BLaER1 treated with 17β-estradiol and CSF1 and Interleukin-3, amounts not matched to agents 10 nM and 100 nM (cell line): Measurements from ENCODE around the gene NUMB.
"Not testable (repeated sequence)": the region's sequence is repeated elsewhere in the genome, so short reads cannot be mapped to it uniquely, and the experiment has no call there.

Source experiments
- H3K27ac ChIP-seq, 11 experiments: shearing (Covaris generic); formaldehyde crosslinking; 2 replicates each; pipeline ENCODE4 v1.8.1; 2022
- H3K27me3 ChIP-seq, 11 experiments: shearing (Covaris generic); formaldehyde crosslinking; 2 replicates each; pipeline ENCODE4 v1.8.1; 2022
- H3K36me3 ChIP-seq, 11 experiments: shearing (Covaris generic); formaldehyde crosslinking; 2 replicates each; pipeline ENCODE4 v1.8.1; 2022
- H3K4me1 ChIP-seq, 10 experiments: shearing (Covaris generic); formaldehyde crosslinking; 2 replicates each; pipeline ENCODE4 v1.8.1; 2022
- H3K4me2 ChIP-seq, 11 experiments: shearing (Covaris generic); formaldehyde crosslinking; 2 replicates each; pipeline ENCODE4 v1.8.1; 2022
- H3K4me3 ChIP-seq, 10 experiments: shearing (Covaris generic); formaldehyde crosslinking; 2 replicates each; pipeline ENCODE4 v1.8.1; 2022
- H3K9ac ChIP-seq, 11 experiments: shearing (Covaris generic); formaldehyde crosslinking; 2 replicates each; pipeline ENCODE4 v1.8.1; 2022
- H3K9me3 ChIP-seq, 11 experiments: shearing (Covaris generic); formaldehyde crosslinking; replicated peaks in 1 of 11; 2 replicates each; pipeline ENCODE4 v1.8.1; 2022
- H4K20me1 ChIP-seq, 11 experiments: shearing (Covaris generic); formaldehyde crosslinking; 2 replicates each; pipeline ENCODE4 v1.8.1; 2022
- Cebpa-rat ChIP-seq, 11 experiments: shearing (Covaris generic); IDR thresholded peaks; 2 replicates each; pipeline ENCODE4 v1.8.1; 2022

Gene NUMB

GRCh38 chr14:73397810-73398209 lies 60.5 kb downstream of the NUMB start:
- Histone ChIP-seq H3K4me2 (no peak overlapping the region), H3K36me3 (peaks cover 17 to 99% (median 59%) of the 10 kb centered on the region in 11 experiments; a peak in 20 of 22 replicates), H3K4me3 (no peak overlapping the region), H3K4me1 (peaks cover 15 to 26% (median 19%) of the 10 kb centered on the region in 10 experiments), H3K9me3 (peaks cover 0 to 20% (median 4%) of the 10 kb centered on the region in 11 experiments; a peak in 7 of 22 replicates), H3K27ac (no peak overlapping the region), H3K27me3 (no peaks in the 10 kb centered on the region), H4K20me1 (peaks cover 0 to 100% (median 55%) of the 10 kb centered on the region in 11 experiments; a peak in 18 of 22 replicates), H3K9ac (no peak overlapping the region)
- TF ChIP-seq Cebpa-rat (IDR thresholded peaks at IDR 0.05) = no peak

GRCh38 chr14:73394317-73394716 lies 64.0 kb downstream of the NUMB start:
- no peaks in the 10 kb centered on the region for H3K27me3 ChIP-seq
- H3K36me3 ChIP-seq = peaks cover 8 to 93% (median 36%) of the 10 kb centered on the region in 11 experiments; a peak in 19 of 22 replicates
- no peaks in the 10 kb centered on the region for H3K4me1 ChIP-seq
- no peak overlapping the region for H3K27ac ChIP-seq
- H3K4me2 ChIP-seq = no peak overlapping the region
- H3K4me3 ChIP-seq = no peak overlapping the region
- peaks cover 0 to 3% (median 0%) of the 10 kb centered on the region in 11 experiments; a peak in 3 of 22 replicates for H3K9me3 ChIP-seq
- TF ChIP-seq Cebpa-rat (IDR thresholded peaks at IDR 0.05) = no peak
- H4K20me1 ChIP-seq = peaks cover 0 to 100% (median 39%) of the 10 kb centered on the region in 11 experiments; a peak in 18 of 22 replicates
- no peak overlapping the region for H3K9ac ChIP-seq

- Histone ChIP-seq H4K20me1 (peaks cover 0 to 100% (median 36%) of the 10 kb centered on the region in 11 experiments; a peak in 17 of 22 replicates), H3K9me3 (peaks cover 0 to 9% (median 6%) of the 10 kb centered on the region in 11 experiments; a peak in 11 of 22 replicates), H3K36me3 (peaks cover 5 to 93% (median 32%) of the 10 kb centered on the region in 11 experiments; a peak in 17 of 22 replicates), H3K4me3 (no peak overlapping the region), H3K27ac (no peak overlapping the region), H3K9ac (no peak overlapping the region), H3K4me2 (no peak overlapping the region), H3K4me1 (peaks cover 0 to 5% (median 0%) of the 10 kb centered on the region in 10 experiments; a peak in 3 of 20 replicates), H3K27me3 (no peaks in the 10 kb centered on the region)
- TF ChIP-seq Cebpa-rat (IDR thresholded peaks at IDR 0.05) = no peak
Observed at GRCh38 chr14:73393375-73393774, 65.0 kb downstream of the NUMB start.

GRCh38 chr14:73392329-73393257 lies 65.8 kb downstream of the NUMB start:
- H3K4me2 ChIP-seq = no peak overlapping the region
- H3K36me3 ChIP-seq = peaks cover 5 to 86% (median 33%) of the 10 kb centered on the region in 11 experiments; a peak in 17 of 22 replicates
- H3K9me3 ChIP-seq = peaks cover 0 to 9% (median 6%) of the 10 kb centered on the region in 11 experiments; a peak in 11 of 22 replicates
- peaks cover 0 to 99% (median 31%) of the 10 kb centered on the region in 11 experiments; a peak in 17 of 22 replicates for H4K20me1 ChIP-seq
- H3K27ac ChIP-seq = no peak overlapping the region
- no peak overlapping the region for H3K4me3 ChIP-seq
- peaks cover 0 to 12% (median 4%) of the 10 kb centered on the region in 10 experiments; a peak in 15 of 20 replicates for H3K4me1 ChIP-seq
- H3K27me3 ChIP-seq = no peaks in the 10 kb centered on the region
- no peak overlapping the region for H3K9ac ChIP-seq
- TF ChIP-seq Cebpa-rat (IDR thresholded peaks at IDR 0.05) = no peak

- Histone ChIP-seq H3K36me3 (peaks cover 7 to 84% (median 32%) of the 10 kb centered on the region in 11 experiments; a peak in 21 of 22 replicates), H3K9me3 (peaks cover 0 to 45% (median 30%) of the 10 kb centered on the region in 11 experiments; a peak in 18 of 22 replicates), H3K4me1 (peaks cover 1 to 24% (median 15%) of the 10 kb centered on the region in 10 experiments; a peak in 18 of 20 replicates), H3K4me2 (peak overlapping the region in 8 of 11 experiments; percentile 3 to 58 (median 24); a peak in 11 of 22 replicates), H4K20me1 (peaks cover 0 to 97% (median 13%) of the 10 kb centered on the region in 11 experiments; a peak in 14 of 22 replicates)
- H3K27ac ChIP-seq, H3K4me3 ChIP-seq, H3K27me3 ChIP-seq, H3K9ac ChIP-seq: not testable (repeated sequence)
Observed at GRCh38 chr14:73387860-73388259, 70.5 kb downstream of the NUMB start.

- Histone ChIP-seq H3K9ac (no peak overlapping the region), H3K4me2 (no peak overlapping the region), H3K36me3 (peaks cover 9 to 80% (median 25%) of the 10 kb centered on the region in 11 experiments; a peak in 19 of 22 replicates), H3K4me3 (no peak overlapping the region), H3K9me3 (peaks cover 0 to 49% (median 37%) of the 10 kb centered on the region in 11 experiments; a peak in 18 of 22 replicates), H4K20me1 (peaks cover 0 to 97% (median 12%) of the 10 kb centered on the region in 11 experiments; a peak in 12 of 22 replicates), H3K4me1 (peaks cover 12 to 30% (median 19%) of the 10 kb centered on the region in 10 experiments; a peak in 19 of 20 replicates), H3K27me3 (no peaks in the 10 kb centered on the region), H3K27ac (no peak overlapping the region)
- no peak for TF ChIP-seq Cebpa-rat (IDR thresholded peaks at IDR 0.05)
Observed at GRCh38 chr14:73386342-73386741, 72.0 kb downstream of the NUMB start.

GRCh38 chr14:73385021-73385420 lies 73.3 kb downstream of the NUMB start:
- Histone ChIP-seq H3K4me2 (peak overlapping the region in 3 of 11 experiments; percentile 14 to 25 (median 20); a peak in 3 of 22 replicates), H3K9me3 (peaks cover 0 to 49% (median 37%) of the 10 kb centered on the region in 11 experiments; a peak in 18 of 22 replicates), H3K36me3 (peaks cover 9 to 81% (median 25%) of the 10 kb centered on the region in 11 experiments; a peak in 19 of 22 replicates), H4K20me1 (peaks cover 0 to 97% (median 25%) of the 10 kb centered on the region in 11 experiments; a peak in 13 of 22 replicates), H3K4me1 (peaks cover 12 to 34% (median 21%) of the 10 kb centered on the region in 10 experiments; a peak in 19 of 20 replicates)
- H3K4me3 ChIP-seq, H3K9ac ChIP-seq, H3K27me3 ChIP-seq, H3K27ac ChIP-seq: not testable (repeated sequence)

GRCh38 chr14:73383356-73383755 lies 75.0 kb downstream of the NUMB start:
- Histone ChIP-seq H3K9me3 (peaks cover 0 to 44% (median 29%) of the 10 kb centered on the region in 11 experiments; a peak in 18 of 22 replicates), H3K4me2 (no peak overlapping the region), H3K9ac (no peak overlapping the region), H3K27me3 (no peaks in the 10 kb centered on the region), H4K20me1 (peaks cover 0 to 97% (median 39%) of the 10 kb centered on the region in 11 experiments; a peak in 13 of 22 replicates), H3K27ac (no peak overlapping the region), H3K4me1 (peaks cover 12 to 33% (median 21%) of the 10 kb centered on the region in 10 experiments; a peak in 19 of 20 replicates), H3K36me3 (peaks cover 9 to 85% (median 36%) of the 10 kb centered on the region in 11 experiments; a peak in 20 of 22 replicates), H3K4me3 (no peak overlapping the region)
- TF ChIP-seq Cebpa-rat (IDR thresholded peaks at IDR 0.05) = no peak
